ENCODE results near the gene NUMB.

Gene NUMB

GRCh38 chr14:73477618-73478266 lies 19.4 kb upstream of the NUMB start:
- Histone ChIP-seq H3K4me3 (ENCODE audit: low read length) (no peak overlapping the region), H3K27ac (ENCODE audit: low read length) (no peak overlapping the region), H3K27me3 (ENCODE audit: control insufficient read depth, insufficient read depth, low read length) (no peaks in the 10 kb centered on the region)

GRCh38 chr14:73476451-73476931 lies 18.1 kb upstream of the NUMB start:
- H3K27me3 ChIP-seq (ENCODE audit: control insufficient read depth, insufficient read depth, low read length), result no peaks in the 10 kb centered on the region
- no peaks in the 10 kb centered on the region for H3K4me1 ChIP-seq (ENCODE audit: control insufficient read depth, low read depth, low read length)
- H3K9me3 ChIP-seq (ENCODE audit: control insufficient read depth, low read depth, low read length), result no peaks in the 10 kb centered on the region
- no peak overlapping the region for H3K27ac ChIP-seq (ENCODE audit: low read length)
- H3K9ac ChIP-seq (ENCODE audit: low read length), result no peak overlapping the region
- no peaks in the 10 kb centered on the region for H3K36me3 ChIP-seq (ENCODE audit: control insufficient read depth, low read depth, low read length)
- H3K4me3 ChIP-seq (ENCODE audit: low read length), result no peak overlapping the region

More at GRCh38 chr14:73477618-73478266, 19.4 kb upstream of the NUMB start:
- no peaks in the 10 kb centered on the region for H3K4me1 ChIP-seq (ENCODE audit: control insufficient read depth, low read depth, low read length)
- H3K36me3 ChIP-seq (ENCODE audit: control insufficient read depth, low read depth, low read length), result no peaks in the 10 kb centered on the region
- no peaks in the 10 kb centered on the region for H3K9me3 ChIP-seq (ENCODE audit: control insufficient read depth, low read depth, low read length)
- H3K9ac ChIP-seq (ENCODE audit: low read length), result no peak overlapping the region

- no peak overlapping the region for H3K27ac ChIP-seq (ENCODE audit: low read length)
- H3K4me1 ChIP-seq (ENCODE audit: control insufficient read depth, low read depth, low read length), result no peaks in the 10 kb centered on the region
- no peaks in the 10 kb centered on the region for H3K27me3 ChIP-seq (ENCODE audit: control insufficient read depth, insufficient read depth, low read length)
- no peaks in the 10 kb centered on the region for H3K36me3 ChIP-seq (ENCODE audit: control insufficient read depth, low read depth, low read length)
- H3K9me3 ChIP-seq (ENCODE audit: control insufficient read depth, low read depth, low read length), result no peaks in the 10 kb centered on the region
- H3K4me3 ChIP-seq (ENCODE audit: low read length), result no peak overlapping the region
- no peak overlapping the region for H3K9ac ChIP-seq (ENCODE audit: low read length)
Observed at GRCh38 chr14:73474952-73475351, 16.6 kb upstream of the NUMB start.

GRCh38 chr14:73472185-73473114 lies 14.1 kb upstream of the NUMB start:
- no peaks in the 10 kb centered on the region for H3K36me3 ChIP-seq (ENCODE audit: control insufficient read depth, low read depth, low read length)
- no peaks in the 10 kb centered on the region for H3K9me3 ChIP-seq (ENCODE audit: control insufficient read depth, low read depth, low read length)
- H3K4me1 ChIP-seq (ENCODE audit: control insufficient read depth, low read depth, low read length), result no peaks in the 10 kb centered on the region
- no peak overlapping the region for H3K9ac ChIP-seq (ENCODE audit: low read length)
- no peak overlapping the region for H3K27ac ChIP-seq (ENCODE audit: low read length)
- no peaks in the 10 kb centered on the region for H3K27me3 ChIP-seq (ENCODE audit: control insufficient read depth, insufficient read depth, low read length)
- H3K4me3 ChIP-seq (ENCODE audit: low read length), result no peak overlapping the region

- Histone ChIP-seq H3K9ac (ENCODE audit: low read length) (no peak overlapping the region), H3K9me3 (ENCODE audit: control insufficient read depth, low read depth, low read length) (no peaks in the 10 kb centered on the region), H3K27ac (ENCODE audit: low read length) (no peak overlapping the region), H3K36me3 (ENCODE audit: control insufficient read depth, low read depth, low read length) (no peaks in the 10 kb centered on the region), H3K27me3 (ENCODE audit: control insufficient read depth, insufficient read depth, low read length) (no peaks in the 10 kb centered on the region), H3K4me1 (ENCODE audit: control insufficient read depth, low read depth, low read length) (no peaks in the 10 kb centered on the region), H3K4me3 (ENCODE audit: low read length) (no peak overlapping the region)
Observed at GRCh38 chr14:73471582-73472184, 13.3 kb upstream of the NUMB start.

- H3K27me3 ChIP-seq (ENCODE audit: control insufficient read depth, insufficient read depth, low read length), result no peaks in the 10 kb centered on the region
- H3K9ac ChIP-seq (ENCODE audit: low read length), result no peak overlapping the region
- no peaks in the 10 kb centered on the region for H3K4me1 ChIP-seq (ENCODE audit: control insufficient read depth, low read depth, low read length)
- H3K9me3 ChIP-seq (ENCODE audit: control insufficient read depth, low read depth, low read length), result no peaks in the 10 kb centered on the region
- H3K36me3 ChIP-seq (ENCODE audit: control insufficient read depth, low read depth, low read length), result no peaks in the 10 kb centered on the region
- no peak overlapping the region for H3K27ac ChIP-seq (ENCODE audit: low read length)
- H3K4me3 ChIP-seq (ENCODE audit: low read length), result no peak overlapping the region
Observed at GRCh38 chr14:73468828-73469375, 10.6 kb upstream of the NUMB start.

GRCh38 chr14:73467800-73468199 lies 9.5 kb upstream of the NUMB start:
- H3K4me1 ChIP-seq (ENCODE audit: control insufficient read depth, low read depth, low read length), result no peaks in the 10 kb centered on the region
- H3K9ac ChIP-seq (ENCODE audit: low read length), result no peak overlapping the region
- no peak overlapping the region for H3K4me3 ChIP-seq (ENCODE audit: low read length)
- no peaks in the 10 kb centered on the region for H3K9me3 ChIP-seq (ENCODE audit: control insufficient read depth, low read depth, low read length)
- no peaks in the 10 kb centered on the region for H3K27me3 ChIP-seq (ENCODE audit: control insufficient read depth, insufficient read depth, low read length)
- H3K27ac ChIP-seq (ENCODE audit: low read length), result no peak overlapping the region
- H3K36me3 ChIP-seq (ENCODE audit: control insufficient read depth, low read depth, low read length), result no peaks in the 10 kb centered on the region

GRCh38 chr14:73467377-73467776 lies 9.0 kb upstream of the NUMB start:
- H3K36me3 ChIP-seq (ENCODE audit: control insufficient read depth, low read depth, low read length), result no peaks in the 10 kb centered on the region
- no peak overlapping the region for H3K9ac ChIP-seq (ENCODE audit: low read length)
- H3K9me3 ChIP-seq (ENCODE audit: control insufficient read depth, low read depth, low read length), result no peaks in the 10 kb centered on the region
- no peaks in the 10 kb centered on the region for H3K4me1 ChIP-seq (ENCODE audit: control insufficient read depth, low read depth, low read length)
- no peak overlapping the region for H3K27ac ChIP-seq (ENCODE audit: low read length)
- no peak overlapping the region for H3K4me3 ChIP-seq (ENCODE audit: low read length)
- no peaks in the 10 kb centered on the region for H3K27me3 ChIP-seq (ENCODE audit: control insufficient read depth, insufficient read depth, low read length)

GRCh38 chr14:73466861-73467260 lies 8.5 kb upstream of the NUMB start:
- Histone ChIP-seq H3K4me3 (ENCODE audit: low read length) (no peak overlapping the region), H3K9me3 (ENCODE audit: control insufficient read depth, low read depth, low read length) (no peaks in the 10 kb centered on the region), H3K27me3 (ENCODE audit: control insufficient read depth, insufficient read depth, low read length) (no peaks in the 10 kb centered on the region), H3K36me3 (ENCODE audit: control insufficient read depth, low read depth, low read length) (no peaks in the 10 kb centered on the region), H3K9ac (ENCODE audit: low read length) (no peak overlapping the region), H3K4me1 (ENCODE audit: control insufficient read depth, low read depth, low read length) (peaks cover 4% of the 10 kb centered on the region), H3K27ac (ENCODE audit: low read length) (no peak overlapping the region)

GRCh38 chr14:73465823-73466532 lies 7.6 kb upstream of the NUMB start:
- no peaks in the 10 kb centered on the region for H3K27me3 ChIP-seq (ENCODE audit: control insufficient read depth, insufficient read depth, low read length)
- no peak overlapping the region for H3K9ac ChIP-seq (ENCODE audit: low read length)
- H3K9me3 ChIP-seq (ENCODE audit: control insufficient read depth, low read depth, low read length), result no peaks in the 10 kb centered on the region
- no peak overlapping the region for H3K27ac ChIP-seq (ENCODE audit: low read length)
- H3K4me3 ChIP-seq (ENCODE audit: low read length), result no peak overlapping the region
- H3K36me3 ChIP-seq (ENCODE audit: control insufficient read depth, low read depth, low read length), result no peaks in the 10 kb centered on the region
- peaks cover 5% of the 10 kb centered on the region for H3K4me1 ChIP-seq (ENCODE audit: control insufficient read depth, low read depth, low read length)

GRCh38 chr14:73463411-73463810 lies 5.1 kb upstream of the NUMB start:
- no peaks in the 10 kb centered on the region for H3K36me3 ChIP-seq (ENCODE audit: control insufficient read depth, low read depth, low read length)
- no peak overlapping the region for H3K4me3 ChIP-seq (ENCODE audit: low read length)
- no peaks in the 10 kb centered on the region for H3K9me3 ChIP-seq (ENCODE audit: control insufficient read depth, low read depth, low read length)
- H3K27me3 ChIP-seq (ENCODE audit: control insufficient read depth, insufficient read depth, low read length), result no peaks in the 10 kb centered on the region
- no peak overlapping the region for H3K27ac ChIP-seq (ENCODE audit: low read length)
- H3K9ac ChIP-seq (ENCODE audit: low read length), result no peak overlapping the region
- H3K4me1 ChIP-seq (ENCODE audit: control insufficient read depth, low read depth, low read length), result peaks cover 10% of the 10 kb centered on the region
